Muscle of leg (tissue), 11 donors: ENCODE results near the gene EMX1. TPM values are rescaled to one million over a fixed set of nuclear protein-coding genes. Genes with fewer than 3 reads are reported as not detected.

Experiments
- DNase-seq: peaks from one replicate; pipeline ENCODE4 v3.0.0; 2013
- H3K27ac ChIP-seq: one replicate; pipeline ENCODE4 v1.5.1; 2013; ENCODE audit warnings: mild to moderate bottlenecking, low read length, control low read depth
- H3K27me3 ChIP-seq: one replicate; pipeline ENCODE4 v1.6.1; 2013; ENCODE audit warnings: low read length; ENCODE audit not compliant: control insufficient read depth, insufficient read depth
- H3K36me3 ChIP-seq: one replicate; pipeline ENCODE4 v1.6.1; 2013; ENCODE audit warnings: low read length; ENCODE audit not compliant: control insufficient read depth, insufficient read depth
- H3K4me1 ChIP-seq: one replicate; pipeline ENCODE4 v1.6.1; 2013; ENCODE audit warnings: low read length; ENCODE audit not compliant: control insufficient read depth, insufficient read depth
- H3K4me3 ChIP-seq: one replicate; pipeline ENCODE4 v1.5.1; 2013; ENCODE audit warnings: low read length, control low read depth
- H3K9me3 ChIP-seq: replicated peaks from 2 replicates; pipeline ENCODE4 v1.6.1; 2013; ENCODE audit warnings: low read depth, low read length; ENCODE audit not compliant: control insufficient read depth
- WGBS: methylation state at CpG from one replicate; pipeline ENCODE4 v1.1.5; 2013; ENCODE audit warnings: missing lambda C conversion rate; ENCODE audit not compliant: insufficient coverage; 5-methylcytosine and 5-hydroxymethylcytosine counted together
- polyA plus RNA-seq, 8 donors: library from polyadenylated mRNA; unstranded; fragments of 120-200 nt; gene quantifications; one replicate each; pipeline versions ENCODE4 v1.2.1 to v1.2.3, GENCODE V29; 2013; ENCODE audit warnings: inconsistent platforms in 1 of 8, low replicate concordance in 1 of 8; ENCODE audit not compliant: insufficient read length in 8 of 8, insufficient read depth in 1 of 8
- total RNA-seq: library from RNA; stranded (reverse); fragments of 120-200 nt; gene quantifications from one replicate; pipeline ENCODE4 v1.2.4, GENCODE V29; 2013

EMX1 gene
- total and polyA plus RNA-seq, 9 donors = 0.04 to 0.07 (median 0.05) TPM; not detected in 6

DNA sequence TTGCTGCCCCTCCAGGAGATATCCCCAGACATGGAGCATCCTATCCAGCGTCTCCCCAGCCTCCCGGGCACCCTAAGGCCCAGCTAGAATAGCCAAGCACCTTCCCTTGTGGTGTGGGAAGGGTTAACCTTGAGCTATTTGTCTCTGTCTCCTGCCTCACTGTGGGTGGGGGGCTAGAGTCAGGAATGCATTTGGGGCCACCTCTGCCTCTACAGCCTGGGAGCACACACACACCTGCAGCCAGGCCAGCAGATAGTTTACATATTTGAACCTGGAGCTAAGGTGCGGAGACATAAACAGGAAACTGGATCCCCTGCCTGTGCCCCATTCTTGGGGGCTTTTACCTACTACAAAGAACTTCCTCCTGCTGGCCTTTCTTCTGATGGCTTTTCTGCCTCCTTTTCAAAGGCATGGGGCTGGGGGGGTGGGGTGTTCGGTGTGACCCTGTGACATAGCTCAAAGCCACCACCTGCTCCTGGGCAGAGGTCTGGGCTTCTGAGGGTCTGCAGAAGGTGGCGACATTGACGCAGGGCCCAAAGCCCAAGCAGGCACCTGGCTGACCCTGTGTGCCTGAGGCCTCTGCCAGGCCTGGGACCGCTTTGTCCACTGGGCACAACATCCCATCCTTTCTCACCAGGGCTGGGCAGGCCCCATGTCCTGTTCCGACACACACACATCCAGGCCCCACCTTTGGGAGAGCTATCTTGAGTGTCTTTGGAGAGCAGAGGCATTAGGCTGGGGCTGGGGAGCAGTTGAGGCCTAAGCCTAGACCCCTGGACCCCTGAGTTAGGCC is 34.2 kb downstream of the EMX1 start:
- WGBS = 47% methylated on average over 3 of the region's 8 CpGs
- Histone ChIP-seq H3K4me3 (no peak overlapping the region), H3K27ac (no peak overlapping the region), H3K36me3 (no peaks in the 10 kb centered on the region), H3K9me3 (no peaks in the 10 kb centered on the region), H3K4me1 (peaks cover 17% of the 10 kb centered on the region), H3K27me3 (peaks cover 2% of the 10 kb centered on the region)
- DNase-seq = no peak

DNA sequence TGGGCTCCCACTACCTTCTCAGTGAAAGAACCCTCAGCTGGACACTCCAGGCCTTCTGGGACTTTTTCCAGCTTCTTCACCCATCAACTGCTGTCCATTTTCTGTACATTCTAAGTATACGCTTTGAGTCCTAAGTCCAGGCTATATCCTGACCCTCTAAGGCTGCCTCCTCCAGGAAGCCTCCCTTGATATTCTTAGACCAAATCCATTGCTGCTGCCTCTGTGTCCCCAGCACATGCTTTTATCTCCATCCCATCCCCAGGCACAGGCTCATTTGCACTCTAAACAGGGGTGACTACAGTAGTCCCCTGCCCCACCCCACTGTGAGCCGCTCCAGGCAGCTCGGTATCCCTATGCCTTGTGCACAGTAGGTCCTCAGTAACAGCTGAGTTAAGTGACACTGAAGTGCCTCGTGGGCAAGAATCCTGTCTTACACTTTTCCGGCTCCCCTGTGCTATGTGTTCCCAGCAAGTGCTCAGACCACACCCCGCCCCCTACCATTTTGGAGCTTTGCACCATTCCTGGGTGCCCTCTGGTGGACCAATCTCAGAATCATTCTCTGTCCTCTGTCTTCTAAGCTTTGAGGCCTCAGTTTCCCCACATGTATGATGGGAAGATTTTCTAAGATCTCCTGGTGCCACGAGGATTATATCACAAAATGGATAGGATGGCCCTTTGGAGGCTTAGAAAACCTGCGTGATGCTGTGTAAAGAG is 34.9 kb downstream of the EMX1 start:
- no peak for DNase-seq
- WGBS = 77% methylated on average over 7 of the region's 8 CpGs
- Histone ChIP-seq H3K27me3 (peaks cover 2% of the 10 kb centered on the region), H3K4me3 (no peak overlapping the region), H3K9me3 (no peaks in the 10 kb centered on the region), H3K4me1 (peaks cover 17% of the 10 kb centered on the region), H3K27ac (no peak overlapping the region), H3K36me3 (no peaks in the 10 kb centered on the region)

GRCh38 chr2:72952961-72953360 is 35.6 kb downstream of the EMX1 start:
- peaks cover 17% of the 10 kb centered on the region for H3K4me1 ChIP-seq
- WGBS = 85% methylated on average over 6 of the region's 14 CpGs
- no peak for DNase-seq
- H3K36me3 ChIP-seq = no peaks in the 10 kb centered on the region
- peaks cover 2% of the 10 kb centered on the region for H3K27me3 ChIP-seq
- H3K4me3 ChIP-seq = no peak overlapping the region
- no peak overlapping the region for H3K27ac ChIP-seq
- H3K9me3 ChIP-seq = no peaks in the 10 kb centered on the region

DNA sequence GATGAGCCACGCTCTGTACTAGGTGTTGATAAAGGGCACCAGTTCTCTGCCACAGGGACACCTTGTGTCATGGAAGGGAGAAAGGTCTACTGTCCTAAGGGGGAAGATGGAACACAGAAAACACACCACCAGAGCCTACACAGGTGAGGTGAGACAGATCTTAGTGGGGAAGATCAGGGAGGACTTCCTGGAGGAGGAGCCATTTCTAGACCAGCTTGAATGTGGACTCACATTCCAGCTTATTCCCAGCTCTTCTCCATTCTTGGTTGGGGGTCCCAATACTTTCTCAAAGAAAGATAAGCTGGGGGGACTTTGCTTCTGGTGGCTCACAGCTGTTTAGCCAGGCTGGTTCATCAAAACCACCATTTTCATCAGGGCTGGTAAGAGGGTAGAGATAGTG is 36.2 kb downstream of the EMX1 start:
- Histone ChIP-seq H3K27me3 (peaks cover 2% of the 10 kb centered on the region), H3K36me3 (no peaks in the 10 kb centered on the region), H3K27ac (no peak overlapping the region), H3K9me3 (no peaks in the 10 kb centered on the region), H3K4me3 (no peak overlapping the region), H3K4me1 (peaks cover 17% of the 10 kb centered on the region)
- DNase-seq = no peak
- no CpG with 5 or more reads among the region's 1 CpG for WGBS

- H3K27ac ChIP-seq = no peak overlapping the region
- H3K4me3 ChIP-seq = no peak overlapping the region
- WGBS = no CpG with 5 or more reads among the region's 4 CpGs
- H3K36me3 ChIP-seq = no peaks in the 10 kb centered on the region
- H3K4me1 ChIP-seq = peaks cover 17% of the 10 kb centered on the region
- H3K9me3 ChIP-seq = no peaks in the 10 kb centered on the region
- no peak for DNase-seq
- no peaks in the 10 kb centered on the region for H3K27me3 ChIP-seq
These were observed 36.7 kb downstream of the EMX1 start for GRCh38 chr2:72953976-72954375.

DNA sequence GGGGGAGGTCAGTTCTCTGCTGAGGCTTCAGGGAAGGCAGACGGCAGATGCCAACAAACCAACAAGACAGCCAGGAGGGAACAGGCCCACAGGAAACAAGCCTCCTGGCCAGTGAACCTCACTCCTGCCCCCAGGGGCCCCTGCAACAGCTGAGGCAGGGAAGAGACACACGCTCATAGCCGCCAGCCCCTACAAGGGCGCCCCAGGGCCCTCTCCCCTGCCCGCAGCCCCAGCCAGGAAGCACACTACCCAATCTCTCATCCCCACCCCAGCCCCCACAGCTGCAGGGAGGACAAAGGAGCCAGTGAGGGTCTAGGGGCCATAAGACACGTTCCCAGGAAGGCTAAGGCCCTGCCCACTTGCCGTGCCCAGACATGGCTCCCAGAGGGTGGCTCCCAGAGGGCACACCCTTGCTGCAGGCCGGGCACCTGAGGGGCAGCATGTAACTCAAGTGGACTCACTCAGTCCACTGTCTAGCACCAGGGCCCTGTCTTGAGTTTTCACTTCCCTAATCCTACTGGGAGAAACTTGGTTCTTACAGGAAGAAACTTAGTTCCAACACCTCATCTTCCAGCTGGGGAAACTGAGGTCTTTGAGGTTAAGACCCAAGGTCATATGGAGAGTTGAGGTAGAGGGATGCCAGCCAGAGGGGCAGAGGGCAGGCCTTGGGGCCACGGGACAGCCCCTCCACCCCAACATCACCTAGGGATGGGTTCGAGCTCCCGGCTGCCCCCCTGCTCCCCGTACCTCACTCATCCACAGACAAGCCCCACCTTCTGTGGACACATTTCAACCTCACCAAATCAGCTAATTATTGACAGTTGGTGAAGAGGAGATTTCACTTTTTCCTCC is 37.3 kb downstream of the EMX1 start:
- DNase-seq = peak; percentile 14
- WGBS = 29% methylated on average over 7 of the region's 12 CpGs
- no peak overlapping the region for H3K4me3 ChIP-seq
- no peaks in the 10 kb centered on the region for H3K9me3 ChIP-seq
- H3K27ac ChIP-seq = no peak overlapping the region
- H3K36me3 ChIP-seq = no peaks in the 10 kb centered on the region
- no peaks in the 10 kb centered on the region for H3K27me3 ChIP-seq
- H3K4me1 ChIP-seq = peaks cover 17% of the 10 kb centered on the region

DNA sequence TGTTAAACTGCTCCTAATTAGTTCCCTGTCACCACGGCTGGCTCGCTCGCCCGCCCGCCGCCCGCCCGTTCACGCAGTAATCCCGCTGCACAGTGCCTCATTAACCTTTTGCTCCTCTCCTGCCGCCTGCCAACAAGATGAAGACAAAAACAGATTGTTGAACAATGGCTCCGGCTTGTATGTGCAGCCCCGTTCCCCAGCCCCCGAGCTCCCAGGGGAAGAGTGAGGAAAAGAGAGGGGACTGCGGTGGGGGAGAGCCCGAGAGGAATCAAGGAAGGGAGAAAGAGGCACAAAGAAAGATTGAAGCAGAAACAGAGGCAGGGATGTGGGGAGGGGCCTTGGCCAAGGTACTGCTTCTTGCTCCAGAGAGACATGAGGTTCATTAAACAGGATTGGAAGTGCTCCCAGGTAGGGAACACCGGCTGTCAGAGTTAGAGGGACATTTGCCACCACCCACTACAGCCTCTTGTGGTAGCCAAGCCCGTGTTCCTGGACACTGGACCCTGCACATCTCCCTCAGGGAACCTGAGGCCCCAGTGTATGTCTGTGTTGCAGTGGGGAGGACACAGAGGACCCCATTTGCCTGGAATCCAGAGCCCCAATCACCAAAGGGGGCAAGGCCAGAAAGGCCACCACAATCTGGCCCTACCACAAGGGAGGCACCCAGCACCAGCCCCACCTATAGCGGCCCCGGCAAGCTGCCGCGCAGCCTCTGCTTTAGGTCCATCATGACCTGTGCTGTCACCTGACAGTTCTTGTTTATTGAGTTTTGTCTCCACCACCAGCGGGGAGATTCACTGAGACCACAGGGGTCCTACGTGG is 38.1 kb downstream of the EMX1 start:
- H3K4me1 ChIP-seq = peaks cover 17% of the 10 kb centered on the region
- H3K27ac ChIP-seq = no peak overlapping the region
- DNase-seq = peak; percentile 27
- H3K9me3 ChIP-seq = no peaks in the 10 kb centered on the region
- WGBS = 39% methylated on average over 20 of the region's 24 CpGs
- no peak overlapping the region for H3K4me3 ChIP-seq
- no peaks in the 10 kb centered on the region for H3K27me3 ChIP-seq
- H3K36me3 ChIP-seq = no peaks in the 10 kb centered on the region

DNA sequence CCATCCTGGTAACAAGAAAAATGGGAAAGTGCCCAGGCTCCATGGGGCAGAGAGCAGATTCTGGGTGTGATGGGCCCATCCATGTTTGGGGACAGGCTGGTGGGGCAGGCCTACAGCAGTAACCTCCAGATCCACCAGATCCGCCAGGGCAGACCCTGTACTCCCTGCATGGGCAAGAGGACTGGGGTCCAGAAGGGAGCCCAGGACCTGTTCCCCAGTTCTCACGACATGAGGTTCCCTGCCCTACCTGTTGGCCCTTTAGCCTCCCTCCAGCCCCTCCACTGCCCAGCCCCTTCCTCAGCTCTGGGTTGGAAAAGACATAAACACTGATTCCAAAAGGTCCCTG is 38.7 kb downstream of the EMX1 start:
- Histone ChIP-seq H3K4me3 (no peak overlapping the region), H3K4me1 (peaks cover 17% of the 10 kb centered on the region), H3K27ac (no peak overlapping the region), H3K27me3 (no peaks in the 10 kb centered on the region), H3K9me3 (no peaks in the 10 kb centered on the region), H3K36me3 (no peaks in the 10 kb centered on the region)
- no peak for DNase-seq
- 92% methylated on average over 2 of the region's 2 CpGs for WGBS

GRCh38 chr2:72956936-72957335 is 39.6 kb downstream of the EMX1 start:
- peak; percentile 51 for DNase-seq
- Histone ChIP-seq H3K36me3 (no peaks in the 10 kb centered on the region), H3K4me1 (peaks cover 17% of the 10 kb centered on the region), H3K9me3 (no peaks in the 10 kb centered on the region), H3K4me3 (no peak overlapping the region), H3K27me3 (no peaks in the 10 kb centered on the region), H3K27ac (no peak overlapping the region)
- WGBS = 75% methylated on average over 1 of the region's 3 CpGs
